ENCODE data around the gene PEG3. TPM values are rescaled to one million over a fixed set of nuclear protein-coding genes. Genes with fewer than 3 reads are reported as not detected.

The PEG3 gene
- total and polyA plus RNA-seq, 2 of the 8 experiments (the other 6 are each of a cell fraction or from before 2014, with no cell fraction given) = not detected

DNA sequence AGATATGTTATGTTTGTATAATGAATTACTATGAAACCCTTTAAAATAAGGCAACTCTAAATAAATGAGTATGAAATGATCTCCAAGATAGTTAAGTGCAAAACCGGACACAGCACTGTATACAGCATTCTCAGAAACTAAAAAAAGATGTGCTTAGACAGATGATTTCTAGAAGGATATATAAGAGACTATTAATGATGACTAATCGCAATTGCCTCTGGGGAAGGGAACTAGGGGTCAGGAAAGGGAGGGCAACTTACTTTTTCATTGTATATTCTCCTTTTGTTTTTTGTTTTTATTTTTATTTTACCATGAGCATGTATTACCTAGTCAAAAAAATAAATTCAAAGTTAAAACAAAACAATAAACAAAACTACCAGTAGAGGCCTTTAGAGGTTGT, 12.8 kb downstream of the PEG3 start:
- POLR2A ChIA-PET (ENCODE audit: partially characterized antibody) = no interaction called here
- H3K36me3 ChIP-seq (ENCODE audit: control insufficient read depth in 2 of 4, insufficient read depth in 4 of 4, low read length in 3 of 4) = no peaks in the 10 kb centered on the region; a peak in 1 of 8 replicates
- no peak for FAIRE-seq
- no peaks in the 10 kb centered on the region for H3K27me3 ChIP-seq (replicated peaks in 1 of 4; ENCODE audit: control insufficient read depth in 3 of 4, extremely low read depth in 1 of 4, insufficient read depth in 3 of 4, low read length in 3 of 4)
- no peak overlapping the region for H3K27ac ChIP-seq (ENCODE audit: low read depth, low read length)
- no peak overlapping the region for H3K4ac ChIP-seq (replicated peaks; ENCODE audit: insufficient read length, low read depth, low read length)
- H4K20me1 ChIP-seq (replicated peaks in 1 of 2; ENCODE audit: control insufficient read depth in 1 of 2, insufficient read depth in 2 of 2, low read length in 2 of 2) = no peaks in the 10 kb centered on the region
- CTCF ChIA-PET (ENCODE audit: partially characterized antibody) = no interaction called here
- no peaks in the 10 kb centered on the region for H3K79me2 ChIP-seq (ENCODE audit: control insufficient read depth in 1 of 2, insufficient read depth in 2 of 2, low read length in 2 of 2)
- no peak overlapping the region for H4K91ac ChIP-seq (replicated peaks; ENCODE audit: insufficient read length, low read length)
- H3K79me1 ChIP-seq (ENCODE audit: low read depth, low read length) = no peaks in the 10 kb centered on the region; the same call in 1 of the 2 replicates
- no peak overlapping the region for H4K8ac ChIP-seq (ENCODE audit: extremely low read depth, insufficient read depth, low read length)
- H2AFZ ChIP-seq (ENCODE audit: low read length) = no peak overlapping the region
- no peak overlapping the region for H3K18ac ChIP-seq (ENCODE audit: extremely low read depth, low read length)
- TF ChIP-seq SP1 (IDR thresholded peaks at IDR 0.05; ENCODE audit: low read depth, low read length) = no peak
- no peak for TF ChIP-seq KDM5A (IDR thresholded peaks at IDR 0.05; ENCODE audit: low read length)
- no peak for TF ChIP-seq TBP (IDR thresholded peaks at IDR 0.05; ENCODE audit: low read depth, low read length)
- no peak overlapping the region for H3K4me3 ChIP-seq (ENCODE audit: extremely low read depth in 1 of 4, insufficient read depth in 2 of 4, low read depth in 3 of 4, low read length in 4 of 4)
- H2BK15ac ChIP-seq (ENCODE audit: low read length) = no peak overlapping the region
- H3K9me3 ChIP-seq (ENCODE audit: insufficient read depth in 2 of 2, low read depth in 1 of 2, low read length in 1 of 2) = peaks cover 72 to 74% of the 10 kb centered on the region in 2 experiments
- WGBS, 2 experiments (ENCODE audit: extremely low coverage in 1 of 2, insufficient coverage in 1 of 2, insufficient read length in 1 of 2, insufficient replicate concordance in 2 of 2, low coverage in 1 of 2, low lambda C conversion rate in 2 of 2, missing lambda C conversion rate in 1 of 2) = 82% methylated on average over 2 of the region's 2 CpGs; no CpG with 5 or more reads in 1 of the 2 experiments
- H4K5ac ChIP-seq (ENCODE audit: insufficient read length, low read depth, low read length) = no peak overlapping the region
- no peak overlapping the region for H2BK5ac ChIP-seq (ENCODE audit: low read depth, low read length)
- H3K4me2 ChIP-seq (ENCODE audit: insufficient read depth in 1 of 2, low read depth in 2 of 2, low read length in 2 of 2) = no peak overlapping the region
- no peak overlapping the region for H3K56ac ChIP-seq (replicated peaks; ENCODE audit: insufficient read length, low read depth, low read length)
- H3K23ac ChIP-seq (ENCODE audit: insufficient read length) = no peak overlapping the region
- no peak overlapping the region for H3K14ac ChIP-seq (ENCODE audit: insufficient read length)
- no peaks in the 10 kb centered on the region for H3K4me1 ChIP-seq (replicated peaks in 1 of 4; ENCODE audit: control insufficient read depth in 3 of 4, insufficient read depth in 4 of 4, low read length in 3 of 4)
- no peak overlapping the region for H2BK120ac ChIP-seq (replicated peaks; ENCODE audit: low read depth, low read length)
- H2BK20ac ChIP-seq (ENCODE audit: low read length) = no peak overlapping the region
- H3K9ac ChIP-seq (replicated peaks in 1 of 4; ENCODE audit: extremely low read depth in 1 of 4, low read depth in 3 of 4, low read length in 3 of 4) = no peak overlapping the region
- no peak overlapping the region for H2BK12ac ChIP-seq (ENCODE audit: low read depth, low read length)
- no peak overlapping the region for H2AK5ac ChIP-seq (ENCODE audit: low read depth, low read length)
- H3K23me2 ChIP-seq (ENCODE audit: low read depth, low read length) = no peaks in the 10 kb centered on the region
- DNase-seq (ENCODE audit: low read depth in 1 of 2, low spot score in 2 of 2) = no peak
